ENCODE data around the gene ACTN1. TPM values are rescaled to one million over a fixed set of nuclear protein-coding genes. Genes with fewer than 3 reads are reported as not detected.

ACTN1 gene
- polyA plus RNA-seq, 1 experiment = 641 TPM

DNA sequence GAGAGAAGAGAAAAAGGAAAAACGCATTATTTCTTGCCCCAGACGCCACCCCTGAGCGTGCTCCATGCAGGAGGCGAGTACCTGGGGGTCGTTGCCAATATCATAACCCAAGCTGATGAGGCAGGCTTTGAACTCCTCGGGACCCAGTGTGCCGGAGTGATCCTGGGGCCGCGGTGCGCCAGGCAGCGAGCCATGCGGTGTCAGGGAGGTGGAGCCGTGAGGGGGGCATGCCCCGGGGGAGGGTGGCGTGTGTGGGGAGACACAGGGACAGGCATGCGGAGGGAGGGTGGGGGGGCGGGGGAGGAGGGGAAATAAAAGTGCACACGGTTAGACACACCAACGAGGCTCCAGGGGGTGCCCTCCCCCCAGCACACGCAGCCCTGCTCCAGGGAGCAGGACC, 100.2 kb downstream of the ACTN1 start:
- CTCF ChIA-PET = no interaction called here
- TF ChIP-seq, protein P1, sequence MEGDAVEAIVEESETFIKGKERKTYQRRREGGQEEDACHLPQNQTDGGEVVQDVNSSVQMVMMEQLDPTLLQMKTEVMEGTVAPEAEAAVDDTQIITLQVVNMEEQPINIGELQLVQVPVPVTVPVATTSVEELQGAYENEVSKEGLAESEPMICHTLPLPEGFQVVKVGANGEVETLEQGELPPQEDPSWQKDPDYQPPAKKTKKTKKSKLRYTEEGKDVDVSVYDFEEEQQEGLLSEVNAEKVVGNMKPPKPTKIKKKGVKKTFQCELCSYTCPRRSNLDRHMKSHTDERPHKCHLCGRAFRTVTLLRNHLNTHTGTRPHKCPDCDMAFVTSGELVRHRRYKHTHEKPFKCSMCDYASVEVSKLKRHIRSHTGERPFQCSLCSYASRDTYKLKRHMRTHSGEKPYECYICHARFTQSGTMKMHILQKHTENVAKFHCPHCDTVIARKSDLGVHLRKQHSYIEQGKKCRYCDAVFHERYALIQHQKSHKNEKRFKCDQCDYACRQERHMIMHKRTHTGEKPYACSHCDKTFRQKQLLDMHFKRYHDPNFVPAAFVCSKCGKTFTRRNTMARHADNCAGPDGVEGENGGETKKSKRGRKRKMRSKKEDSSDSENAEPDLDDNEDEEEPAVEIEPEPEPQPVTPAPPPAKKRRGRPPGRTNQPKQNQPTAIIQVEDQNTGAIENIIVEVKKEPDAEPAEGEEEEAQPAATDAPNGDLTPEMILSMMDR (IDR thresholded peaks at IDR 0.05; ENCODE audit: low read depth, low read length) = no peak
- Histone ChIP-seq H3K27me3 (ENCODE audit: control insufficient read depth, insufficient read depth, low read length) (no peaks in the 10 kb centered on the region), H3K9me3 (ENCODE audit: control insufficient read depth, insufficient read depth, low read length) (no peaks in the 10 kb centered on the region; the same call in 1 of the 2 replicates), H3K27ac (ENCODE audit: low read depth, low read length) (no peak overlapping the region), H3K4me3 (ENCODE audit: low read depth, low read length) (no peak overlapping the region)
- DNase-seq (ENCODE audit: low read depth, low spot score) = no peak
- POLR2A ChIA-PET = no interaction called here

GRCh38 chr14:68877993-68878575, 101.0 kb downstream of the ACTN1 start:
- no peak overlapping the region for H3K4me3 ChIP-seq (ENCODE audit: low read depth, low read length)
- CTCF ChIA-PET = no interaction called here
- no peaks in the 10 kb centered on the region; the same call in 1 of the 2 replicates for H3K9me3 ChIP-seq (ENCODE audit: control insufficient read depth, insufficient read depth, low read length)
- no peak overlapping the region for H3K27ac ChIP-seq (ENCODE audit: low read depth, low read length)
- POLR2A ChIA-PET = no interaction called here
- no peaks in the 10 kb centered on the region for H3K27me3 ChIP-seq (ENCODE audit: control insufficient read depth, insufficient read depth, low read length)
- TF ChIP-seq, protein P1 (IDR thresholded peaks at IDR 0.05; ENCODE audit: low read depth, low read length) = no peak
- DNase-seq (ENCODE audit: low read depth, low spot score) = no peak

GRCh38 chr14:68876976-68877375, 102.1 kb downstream of the ACTN1 start:
- no peak for DNase-seq (ENCODE audit: low read depth, low spot score)
- H3K9me3 ChIP-seq (ENCODE audit: control insufficient read depth, insufficient read depth, low read length) = no peaks in the 10 kb centered on the region; the same call in 1 of the 2 replicates
- H3K27me3 ChIP-seq (ENCODE audit: control insufficient read depth, insufficient read depth, low read length) = no peaks in the 10 kb centered on the region
- H3K4me3 ChIP-seq (ENCODE audit: low read depth, low read length) = no peak overlapping the region
- ChIA-PET POLR2A (no interaction called here), CTCF (no interaction called here)
- H3K27ac ChIP-seq (ENCODE audit: low read depth, low read length) = peak overlapping the region; percentile 31
- TF ChIP-seq, protein P1 (IDR thresholded peaks at IDR 0.05; ENCODE audit: low read depth, low read length) = no peak

DNA sequence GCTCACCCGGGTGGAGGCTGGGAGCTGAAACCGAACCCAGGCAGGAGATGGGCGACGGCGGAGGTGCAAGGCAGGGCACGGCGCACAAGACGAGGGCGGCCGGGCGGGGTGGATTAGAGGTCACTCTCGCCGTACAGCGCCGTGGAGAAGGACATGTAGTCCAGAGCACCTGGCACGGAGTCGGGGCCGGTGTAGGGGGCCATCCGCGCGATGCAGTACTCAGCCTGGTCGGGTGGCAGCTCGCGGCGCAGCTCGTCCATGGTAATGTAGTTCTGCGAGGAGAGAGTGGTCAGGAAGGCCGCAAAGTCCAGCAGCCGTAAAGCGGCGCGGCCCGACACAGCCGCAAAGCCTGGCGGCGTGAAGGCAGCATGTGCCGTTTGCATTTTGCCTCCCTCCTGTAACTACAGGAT, 104.4 kb downstream of the ACTN1 start:
- Histone ChIP-seq H3K27me3 (ENCODE audit: control insufficient read depth, insufficient read depth, low read length) (no peaks in the 10 kb centered on the region), H3K9me3 (ENCODE audit: control insufficient read depth, insufficient read depth, low read length) (no peaks in the 10 kb centered on the region; the same call in 1 of the 2 replicates), H3K4me3 (ENCODE audit: low read depth, low read length) (no peak overlapping the region), H3K27ac (ENCODE audit: low read depth, low read length) (peak overlapping the region; percentile 2)
- DNase-seq (ENCODE audit: low read depth, low spot score) = no peak
- CTCF ChIA-PET = interaction anchor here (0.7 kb wide), 1 partner anchor 12 kb away, joined by 3 read pairs; no protein-coding TSS in a partner anchor
- POLR2A ChIA-PET = no interaction called here
- TF ChIP-seq, protein P1 (IDR thresholded peaks at IDR 0.05; ENCODE audit: low read depth, low read length) = no peak

- ChIA-PET CTCF (interaction anchor here (1.1 to 2.7 kb wide), 3 partner anchors 11 to 29 kb away, joined by 3 to 16 read pairs (median 4); no protein-coding TSS in a partner anchor), POLR2A (interaction anchor here (0.8 kb wide), 1 partner anchor 11 kb away, joined by 3 read pairs; no protein-coding TSS in a partner anchor)
- DNase-seq (ENCODE audit: low read depth, low spot score) = no peak
- TF ChIP-seq, protein P1 (IDR thresholded peaks at IDR 0.05; ENCODE audit: low read depth, low read length) = no peak
- H3K27ac ChIP-seq (ENCODE audit: low read depth, low read length) = no peak overlapping the region
- H3K27me3 ChIP-seq (ENCODE audit: control insufficient read depth, insufficient read depth, low read length) = no peaks in the 10 kb centered on the region
- no peak overlapping the region for H3K4me3 ChIP-seq (ENCODE audit: low read depth, low read length)
- H3K9me3 ChIP-seq (ENCODE audit: control insufficient read depth, insufficient read depth, low read length) = no peaks in the 10 kb centered on the region; the same call in 1 of the 2 replicates
Observed at GRCh38 chr14:68873376-68873775, 105.7 kb downstream of the ACTN1 start.

Measured in AG04450 (cell line).